ENCODE results near the gene INO80.
"Not testable (repeated sequence)": the region's sequence is repeated elsewhere in the genome, so short reads cannot be mapped to it uniquely, and the experiment has no call there.

The INO80 gene

DNA sequence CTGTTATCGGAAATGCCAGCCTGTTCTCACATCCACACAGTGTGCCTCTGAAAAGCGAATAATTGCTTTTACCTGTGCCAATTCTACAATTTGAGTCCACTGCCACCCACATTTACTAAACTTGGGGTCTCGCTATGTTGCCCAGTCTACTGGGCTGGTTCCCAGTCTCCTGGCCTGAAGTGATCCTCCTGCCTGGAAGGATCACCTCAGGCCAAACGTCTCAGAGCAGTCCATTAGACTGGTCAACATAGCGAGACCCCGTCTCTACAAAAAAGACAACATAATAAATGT, 827 bp upstream of the INO80 start:
- no peak for DNase-seq

DNA sequence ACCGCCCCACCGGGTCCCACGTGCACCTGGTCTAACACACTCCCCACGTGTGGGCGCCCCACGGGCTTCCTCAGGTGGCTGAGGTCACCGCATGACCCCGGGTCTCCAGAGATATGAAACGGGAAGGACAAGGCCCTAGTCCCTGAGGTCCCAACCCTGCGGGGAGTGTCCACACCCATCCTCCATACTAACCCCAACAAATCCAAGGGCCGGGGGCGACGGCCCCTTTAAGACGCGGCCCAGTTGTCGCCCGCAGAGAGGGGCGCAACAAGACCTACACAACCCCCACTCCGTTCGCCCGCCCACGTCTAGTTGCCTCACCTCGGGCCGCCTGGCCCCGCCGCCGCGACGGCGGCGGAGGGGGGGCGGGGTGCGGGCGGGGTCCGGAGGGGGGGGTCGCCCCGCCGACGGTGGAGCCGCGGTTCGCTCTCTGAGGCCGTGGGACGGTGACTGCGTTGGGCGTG, 396 bp downstream of the INO80 start:
- peak; percentile 79 to 83 for DNase-seq

DNA sequence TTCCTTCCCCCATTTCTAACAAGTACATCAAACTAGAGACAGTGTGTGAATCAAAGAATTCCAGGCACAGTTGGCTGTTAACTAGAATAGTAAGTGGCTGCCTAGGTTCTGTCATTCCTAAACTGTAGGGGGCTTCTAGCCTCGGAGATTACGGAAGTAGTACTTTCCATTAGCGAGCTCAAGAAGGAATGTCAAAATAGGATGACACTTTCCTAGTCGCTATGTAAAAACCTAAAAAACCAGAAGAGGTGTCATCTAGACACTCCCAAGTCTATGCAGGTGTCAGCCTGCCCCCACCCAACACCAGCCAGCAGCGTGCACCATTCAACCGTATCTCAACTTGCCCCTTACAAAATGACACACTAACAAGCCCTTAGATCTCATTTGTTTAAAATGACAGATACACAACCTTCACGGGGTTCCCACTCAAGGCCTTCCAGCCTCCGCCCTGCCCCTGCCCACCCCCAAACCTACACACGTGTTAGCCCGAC, 874 bp downstream of the INO80 start:
- no peak for DNase-seq

DNA sequence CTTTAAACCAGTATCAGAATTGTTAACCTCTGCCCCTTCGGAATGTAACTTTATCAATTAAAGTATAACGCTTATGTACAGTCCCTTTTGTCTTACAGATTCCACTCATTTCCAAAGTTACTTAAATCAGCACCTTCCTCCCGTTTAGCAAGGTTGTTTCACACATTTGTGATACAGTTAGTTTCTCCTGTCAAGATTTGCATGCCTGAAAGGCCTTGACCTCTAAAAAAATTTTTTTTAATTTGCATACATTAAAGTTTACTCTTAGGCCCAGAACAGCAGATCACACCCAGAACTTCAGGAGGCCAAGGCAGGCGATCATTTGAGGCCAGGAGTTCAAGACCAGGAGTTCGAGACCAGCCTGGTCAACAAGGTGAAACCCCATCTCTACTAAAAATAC, 9.1 kb downstream of the INO80 start:
- no peak for DNase-seq

DNA sequence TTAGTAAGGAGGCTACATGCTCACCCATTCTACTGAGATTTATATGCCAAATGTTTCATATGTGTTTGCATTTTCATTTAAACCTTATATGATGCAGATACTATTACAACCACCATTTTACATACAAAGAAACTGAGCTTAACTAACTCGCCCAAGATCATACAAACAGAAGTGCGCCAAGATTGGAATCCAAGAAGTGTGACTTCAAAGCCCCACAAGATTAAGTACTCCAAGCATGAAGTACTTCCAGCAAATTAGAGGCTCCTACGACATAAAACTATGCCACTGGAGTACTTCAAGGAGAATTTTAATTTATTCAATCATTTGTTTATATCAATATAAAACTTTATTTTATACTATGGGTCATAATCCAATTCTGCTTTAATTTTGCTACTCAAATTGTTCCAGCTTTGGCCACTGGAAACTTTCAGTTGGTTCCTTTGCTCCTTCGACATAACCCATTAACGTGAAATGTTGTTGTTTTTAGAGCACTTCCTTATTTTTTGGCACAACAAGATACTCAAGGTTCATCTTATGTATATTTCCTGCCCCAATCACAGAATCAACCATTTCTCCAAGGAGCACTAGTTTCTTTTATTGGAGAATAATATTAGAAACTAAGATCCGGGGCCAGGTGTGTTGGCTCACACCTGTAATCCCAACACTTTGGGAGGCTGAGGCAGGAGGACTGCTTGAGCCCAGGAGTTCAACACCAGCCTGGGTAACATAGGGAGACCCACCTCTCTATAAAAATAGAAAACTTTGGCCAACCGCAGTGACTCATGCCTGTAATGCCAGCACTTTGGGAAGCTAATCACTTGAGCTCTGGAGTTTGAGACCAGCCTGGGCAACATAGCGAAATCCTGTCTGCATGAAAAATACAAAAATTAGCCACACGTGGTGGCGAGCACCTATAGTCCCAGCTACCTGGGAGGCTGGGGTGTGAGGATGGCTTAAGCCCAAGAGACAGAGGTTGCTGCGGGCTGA, 10.4 kb downstream of the INO80 start:
- no peak for DNase-seq

DNA sequence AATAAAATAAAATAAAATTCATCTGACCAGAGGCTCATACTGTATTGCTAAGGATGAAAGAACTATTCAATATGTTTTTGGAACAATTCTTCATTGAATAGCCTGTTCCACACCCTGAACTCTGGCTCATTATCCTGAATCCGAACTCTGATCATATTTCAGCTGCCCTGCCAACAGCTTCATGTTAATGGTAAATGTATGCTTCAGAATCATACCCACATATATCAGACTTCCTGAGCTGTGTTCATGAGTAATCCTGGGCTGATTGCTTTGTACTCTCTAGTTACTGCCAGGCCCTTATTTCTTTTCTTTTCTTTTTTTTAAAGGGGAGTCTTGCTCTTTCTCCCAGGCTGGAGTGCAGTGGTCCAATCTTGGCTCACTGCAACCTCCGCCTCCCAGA, 11.8 kb downstream of the INO80 start:
- DNase-seq, result no peak

DNA sequence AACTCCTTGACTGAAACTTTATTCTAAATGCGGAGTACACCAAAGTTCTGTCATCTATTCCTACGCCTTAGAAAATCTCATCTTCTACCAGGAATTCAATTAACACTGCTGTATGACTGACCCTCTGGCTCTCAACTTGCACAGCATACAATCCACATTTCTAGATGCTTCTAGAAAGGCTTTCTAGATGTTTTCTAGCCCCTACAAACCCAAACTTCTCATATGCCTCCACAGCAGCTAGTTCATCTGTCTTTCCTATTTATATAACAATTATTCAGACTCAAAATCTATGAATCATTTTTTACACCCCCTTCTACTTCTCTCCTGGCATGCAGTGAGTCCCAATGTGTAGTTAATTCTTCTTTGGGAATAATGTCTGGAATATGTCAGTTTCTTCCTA, 13.2 kb downstream of the INO80 start:
- DNase-seq, result no peak

DNA sequence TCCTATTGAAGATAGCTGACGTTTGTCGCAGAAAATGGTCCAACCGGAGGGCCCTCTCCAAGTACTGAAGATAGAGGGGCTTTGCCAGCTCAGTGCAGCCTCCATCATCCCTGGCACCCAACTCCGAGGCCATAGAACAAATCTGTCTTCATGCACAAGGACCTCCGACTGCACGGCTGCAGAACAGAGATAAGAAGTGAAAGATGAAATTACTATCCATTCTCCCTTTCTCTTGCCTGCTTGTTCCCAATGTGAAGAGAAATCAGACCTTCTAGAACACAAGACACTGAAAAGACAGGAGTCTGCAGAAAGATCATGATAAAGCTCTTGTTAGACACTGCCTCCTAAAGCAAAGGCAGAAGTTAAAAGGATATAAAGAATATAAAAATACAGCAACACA, 19.9 kb downstream of the INO80 start:
- no peak for DNase-seq

DNA sequence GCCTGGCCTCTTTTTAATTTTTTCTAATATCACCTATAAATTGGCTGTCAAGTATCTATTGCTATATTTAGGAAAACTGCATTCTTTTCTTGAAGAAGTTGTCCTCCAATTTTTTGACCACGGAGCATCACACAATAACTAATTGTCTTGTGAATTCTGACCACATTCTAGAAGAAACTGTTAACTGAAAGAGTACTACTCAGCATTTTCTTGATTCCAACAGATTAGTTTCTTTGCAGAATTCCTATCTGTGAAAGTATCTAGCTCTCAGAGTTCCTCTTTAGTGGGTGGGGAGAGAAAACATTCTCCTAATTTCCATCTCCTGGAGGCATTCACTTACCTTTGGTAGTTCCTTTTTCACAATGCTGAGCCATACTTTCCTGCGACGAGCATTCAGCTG, 31.1 kb downstream of the INO80 start:
- DNase-seq, result no peak

DNA sequence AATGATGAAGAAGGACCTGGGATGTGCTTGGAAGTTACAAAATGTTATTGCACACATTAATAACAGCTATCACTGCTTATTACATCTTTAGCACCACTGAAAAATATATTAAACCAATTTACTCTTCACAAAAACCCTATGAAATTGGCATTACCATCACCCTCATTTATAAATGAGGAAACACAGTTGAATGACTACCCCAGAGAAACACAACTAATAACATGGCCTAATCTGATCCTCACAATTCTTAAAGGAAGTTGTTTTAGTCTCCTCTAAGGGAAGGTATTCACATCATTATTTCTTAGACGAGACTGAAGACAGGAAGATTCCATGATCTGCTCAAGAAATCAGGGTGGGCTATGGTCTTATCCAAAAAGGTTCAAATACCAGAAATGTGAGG, 35.9 kb downstream of the INO80 start:
- DNase-seq, result no peak

DNA sequence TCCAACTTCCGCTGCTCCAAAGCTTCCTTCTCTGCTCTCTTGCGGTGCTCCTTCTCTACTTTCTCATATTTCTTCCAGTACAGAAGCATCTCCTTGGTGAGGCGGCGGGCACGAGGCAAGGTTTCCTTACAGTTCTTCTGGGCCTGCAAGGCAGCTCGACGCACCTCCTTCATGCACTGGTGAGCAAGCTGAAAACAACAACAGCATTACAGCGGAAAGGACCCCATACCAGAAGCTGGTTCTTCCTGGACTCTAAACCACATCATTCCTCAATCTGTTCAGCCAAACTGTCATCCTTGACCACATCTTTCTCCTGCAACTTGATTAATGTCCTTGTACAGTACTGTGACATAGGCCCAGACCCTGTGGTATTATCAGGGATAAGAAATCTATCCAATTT, 36.4 kb downstream of the INO80 start:
- DNase-seq, result peak in 1 of 2 donors; percentile 25

DNA sequence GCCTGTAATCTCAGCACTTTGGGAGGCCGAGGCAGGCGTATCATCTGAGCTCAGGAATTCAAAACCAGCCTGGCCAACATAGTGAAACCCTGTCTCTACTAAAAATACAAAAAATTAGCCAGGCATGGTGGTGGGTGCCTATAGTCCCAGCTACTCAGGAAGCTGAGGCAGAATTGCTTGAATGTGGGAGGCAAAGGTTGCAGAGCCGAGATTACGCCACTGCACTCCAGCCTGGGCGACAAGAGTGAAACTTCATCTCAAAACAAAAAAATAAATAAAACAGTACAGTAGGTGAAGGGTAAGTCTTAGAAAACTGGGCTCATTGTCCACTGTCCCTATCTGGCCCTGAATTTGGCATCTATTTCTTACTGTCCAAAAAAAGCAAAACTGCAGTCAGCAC, 37.2 kb downstream of the INO80 start:
- DNase-seq, result not testable (repeated sequence)

DNA sequence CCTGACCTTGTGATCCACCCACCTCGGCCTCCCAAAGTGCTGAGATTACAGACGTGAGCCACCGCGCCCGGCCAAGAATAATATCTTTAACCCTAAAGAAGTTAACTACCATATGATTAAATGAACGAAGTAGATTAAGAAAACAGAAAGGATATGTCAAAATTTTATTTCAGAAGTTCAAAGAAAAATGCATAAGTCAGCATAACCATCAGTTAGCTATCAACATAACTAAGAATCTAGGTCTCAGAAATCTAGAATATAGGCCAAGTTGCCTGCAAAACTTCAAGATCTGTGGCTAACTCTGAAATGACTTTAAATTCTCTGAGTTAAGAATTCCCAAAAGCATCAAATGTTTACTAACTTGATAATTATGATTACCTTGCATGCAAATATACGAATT, 38.0 kb downstream of the INO80 start:
- DNase-seq, result no peak

DNA sequence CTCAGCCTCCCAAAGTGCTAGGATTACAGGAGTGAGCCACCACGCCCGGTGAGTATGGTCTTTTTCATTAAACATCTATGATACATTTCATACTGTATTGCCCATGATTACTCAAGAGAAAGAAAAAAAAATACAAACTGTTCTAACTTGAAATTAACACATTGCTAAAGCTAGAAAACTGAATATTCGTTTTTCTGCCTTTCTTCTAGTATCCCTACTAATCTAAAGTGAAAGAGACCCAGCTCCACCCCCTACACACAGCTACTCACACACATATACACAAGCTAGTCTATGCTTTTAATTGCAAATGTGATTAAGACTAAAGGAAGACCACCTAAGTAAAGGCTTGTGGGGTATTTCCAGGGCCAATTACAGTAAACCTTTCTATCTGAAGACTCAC, 43.1 kb downstream of the INO80 start:
- no peak for DNase-seq

DNA sequence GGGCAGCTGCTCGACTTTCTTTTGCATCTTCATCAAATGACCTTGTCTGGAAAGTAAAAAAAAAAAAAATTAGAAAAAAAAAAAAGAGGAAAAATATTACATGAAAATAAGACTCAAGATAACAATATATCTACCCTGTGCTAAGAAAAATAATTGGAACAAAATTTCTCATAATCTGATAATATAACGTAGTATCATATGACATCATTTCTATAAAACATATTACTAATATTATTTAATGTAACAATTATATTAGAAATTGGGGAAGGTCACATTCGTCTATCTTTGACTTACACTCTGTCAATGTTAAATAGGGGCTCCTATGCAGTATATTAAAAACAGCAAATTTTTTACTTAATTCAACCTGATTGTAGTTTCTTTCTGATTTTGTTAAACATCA, 44.1 kb downstream of the INO80 start:
- DNase-seq, result no peak

DNA sequence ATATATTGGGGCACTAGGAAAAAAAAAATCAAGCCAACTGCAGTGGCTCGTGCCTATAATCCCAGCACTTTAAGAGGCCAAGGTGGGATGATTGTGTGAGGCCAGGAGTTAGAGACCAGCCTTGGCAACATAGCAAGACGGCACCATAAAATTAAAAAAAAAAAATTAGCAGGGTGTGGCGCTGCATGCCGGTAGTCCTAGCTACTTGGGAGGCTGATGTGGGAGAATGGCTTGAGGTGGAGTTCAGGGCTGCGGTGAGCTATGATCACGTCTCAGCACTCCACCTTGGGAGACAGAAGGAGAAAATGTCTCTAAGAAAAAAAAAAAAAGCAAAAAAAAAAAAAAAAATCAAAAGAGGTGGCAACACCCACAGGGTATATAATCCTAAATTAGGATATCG, 49.6 kb downstream of the INO80 start:
- DNase-seq, result no peak

DNA sequence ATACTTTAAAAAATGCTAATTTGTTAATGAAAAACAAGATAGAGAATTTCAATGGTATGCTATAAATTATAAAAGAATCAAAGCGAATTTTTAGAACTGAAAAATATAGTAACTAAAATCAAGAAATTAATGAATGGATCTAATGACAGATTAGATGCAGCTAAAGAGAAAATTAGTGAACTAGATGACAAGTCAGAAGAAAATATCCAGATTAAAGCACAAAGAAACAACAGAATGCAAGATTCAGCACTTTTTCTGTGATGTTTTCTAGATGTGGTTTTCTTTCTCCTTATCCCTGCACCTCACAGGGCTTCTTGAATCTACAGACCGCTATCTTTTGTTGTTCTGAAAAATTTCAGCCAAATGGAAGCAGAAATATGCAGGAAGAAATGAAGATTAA, 54.4 kb downstream of the INO80 start:
- DNase-seq, result no peak

DNA sequence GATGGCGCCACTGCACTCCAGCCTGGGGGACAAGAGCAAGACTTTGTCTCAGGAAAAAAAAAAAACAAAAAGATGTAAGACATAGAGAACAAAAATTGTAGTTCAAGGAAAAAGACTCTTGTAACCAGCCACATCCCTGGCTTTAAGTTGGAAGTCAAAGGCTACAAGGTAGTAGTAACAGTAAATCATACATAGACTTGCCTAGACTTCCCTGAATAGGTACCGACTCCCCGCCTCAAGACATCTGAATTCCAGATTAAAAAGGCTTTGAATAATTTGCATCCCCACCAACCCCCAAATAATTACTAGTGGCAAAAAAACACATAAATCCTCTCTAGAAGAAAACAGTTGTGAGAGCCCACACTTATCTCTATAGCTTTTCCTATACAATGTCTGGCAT, 55.6 kb downstream of the INO80 start:
- no peak for DNase-seq

DNA sequence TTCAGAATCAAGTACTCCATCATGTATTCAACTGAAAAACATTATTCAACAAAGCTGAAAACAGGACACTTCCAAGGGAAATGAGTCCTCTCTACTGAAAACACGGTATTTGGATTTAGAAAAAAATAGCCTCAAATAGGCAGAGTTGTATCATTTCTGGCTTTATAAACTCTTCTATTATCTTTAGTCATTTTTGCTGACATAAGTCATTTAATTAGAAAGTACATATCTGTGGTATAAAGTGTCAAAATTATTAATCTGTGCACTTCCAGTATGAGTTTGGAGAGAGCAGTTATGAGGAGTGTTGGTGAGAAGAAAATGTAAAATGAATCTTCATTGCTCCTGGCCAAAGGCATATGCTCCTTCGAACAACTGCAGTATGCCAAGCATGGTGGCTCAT, 59.3 kb downstream of the INO80 start:
- DNase-seq, result no peak

DNA sequence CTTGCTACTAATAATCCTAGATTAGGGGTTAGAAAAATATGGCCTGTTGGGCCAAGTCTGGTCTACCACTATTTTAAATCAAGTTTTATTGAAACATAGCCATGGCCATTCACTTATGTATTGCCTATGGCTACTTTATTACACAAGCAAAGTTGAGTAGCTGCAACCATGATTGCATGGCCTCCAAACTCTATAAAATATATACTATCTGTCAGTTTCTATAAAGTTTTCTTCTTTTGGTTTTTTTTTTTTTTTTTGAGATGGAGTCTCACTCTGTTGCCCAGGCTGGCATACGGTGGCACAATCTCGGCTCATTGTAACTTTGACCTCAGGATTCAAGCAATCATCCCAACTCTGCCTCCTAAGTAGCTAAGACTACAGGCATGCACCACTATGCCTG, 60.4 kb downstream of the INO80 start:
- DNase-seq, result no peak

DNA sequence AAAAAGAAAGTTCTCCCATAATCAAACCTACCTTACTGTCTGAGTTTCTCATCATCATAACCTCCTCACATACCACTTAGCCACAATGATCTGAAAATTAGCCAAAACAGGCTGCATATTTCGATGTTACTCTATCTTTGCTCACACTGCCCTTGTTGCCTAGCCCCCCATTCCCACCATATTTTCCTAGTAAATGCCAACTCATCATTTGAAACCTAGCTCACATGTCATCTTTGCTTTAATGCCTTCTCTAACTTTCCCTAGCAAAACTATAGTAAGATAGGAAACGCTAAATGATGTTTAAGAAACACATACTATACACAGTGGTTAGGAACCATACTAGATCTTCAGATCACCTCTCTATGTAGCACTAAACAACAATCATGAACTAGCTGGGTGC, 64.9 kb downstream of the INO80 start:
- no peak for DNase-seq

DNA sequence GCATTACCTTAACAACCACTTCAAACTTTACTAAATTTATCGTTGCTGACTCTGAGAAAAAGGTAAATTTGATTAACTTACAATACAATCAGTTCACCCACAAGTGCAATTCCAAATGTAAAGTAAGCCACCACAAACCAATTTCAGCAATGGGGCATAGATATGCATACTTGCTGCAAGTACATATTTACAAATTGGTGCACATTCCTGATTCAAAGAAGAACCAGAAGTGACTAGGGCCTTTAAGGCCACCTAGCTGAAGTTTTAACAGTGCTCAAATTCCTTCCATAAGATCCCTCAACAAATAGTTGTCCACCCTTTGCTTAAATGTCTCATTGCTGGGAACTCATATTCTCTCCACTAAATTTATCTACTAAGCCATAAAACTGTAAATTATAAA, 67.2 kb downstream of the INO80 start:
- DNase-seq, result no peak

DNA sequence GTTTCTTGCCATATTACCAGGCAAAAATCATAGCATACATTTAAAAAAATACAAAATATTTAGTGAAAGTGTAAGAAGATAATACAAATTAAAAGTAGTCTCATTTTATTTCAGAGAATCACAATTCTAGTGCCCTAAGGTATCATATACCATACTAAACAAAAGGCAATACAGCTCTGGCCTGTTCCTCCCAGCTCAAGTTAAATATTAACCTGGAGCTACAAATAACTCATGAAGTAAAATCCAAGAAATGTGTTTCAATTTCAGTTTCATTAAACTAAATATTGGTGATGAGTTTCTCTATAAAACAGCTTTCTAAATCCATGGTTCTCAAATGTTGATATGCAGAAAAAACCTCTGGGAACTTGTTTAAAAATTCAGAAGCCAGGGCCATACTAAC, 67.7 kb downstream of the INO80 start:
- no peak for DNase-seq

DNA sequence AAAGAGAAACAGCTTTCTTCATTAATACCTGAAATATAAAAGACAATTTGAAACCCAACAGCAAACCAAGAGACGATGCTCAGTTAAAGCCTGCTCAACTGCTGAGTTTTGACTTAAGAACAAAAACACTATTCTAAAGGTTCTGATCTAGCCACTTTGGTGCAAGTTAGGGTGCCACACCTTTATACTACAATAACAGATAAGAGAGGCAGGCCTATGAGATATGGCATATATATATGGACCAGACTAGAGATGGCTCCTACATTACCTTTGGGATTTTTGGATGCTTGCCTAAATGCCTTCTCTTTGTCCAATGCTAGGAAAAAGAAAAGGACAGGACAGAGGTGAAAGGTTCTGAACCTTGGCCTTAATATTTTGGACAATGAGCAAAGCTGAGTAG, 68.6 kb downstream of the INO80 start:
- DNase-seq, result no peak
